ENCODE data around the gene PPTC7. TPM values are rescaled to one million over a fixed set of nuclear protein-coding genes. Genes with fewer than 3 reads are reported as not detected.
A peak's percentile ranks its signal among the peaks of the same experiment; 100 is the strongest.

The PPTC7 gene
- total and polyA plus RNA-seq, 4 donors = 5.6 to 15.7 (median 8.3) TPM

DNA sequence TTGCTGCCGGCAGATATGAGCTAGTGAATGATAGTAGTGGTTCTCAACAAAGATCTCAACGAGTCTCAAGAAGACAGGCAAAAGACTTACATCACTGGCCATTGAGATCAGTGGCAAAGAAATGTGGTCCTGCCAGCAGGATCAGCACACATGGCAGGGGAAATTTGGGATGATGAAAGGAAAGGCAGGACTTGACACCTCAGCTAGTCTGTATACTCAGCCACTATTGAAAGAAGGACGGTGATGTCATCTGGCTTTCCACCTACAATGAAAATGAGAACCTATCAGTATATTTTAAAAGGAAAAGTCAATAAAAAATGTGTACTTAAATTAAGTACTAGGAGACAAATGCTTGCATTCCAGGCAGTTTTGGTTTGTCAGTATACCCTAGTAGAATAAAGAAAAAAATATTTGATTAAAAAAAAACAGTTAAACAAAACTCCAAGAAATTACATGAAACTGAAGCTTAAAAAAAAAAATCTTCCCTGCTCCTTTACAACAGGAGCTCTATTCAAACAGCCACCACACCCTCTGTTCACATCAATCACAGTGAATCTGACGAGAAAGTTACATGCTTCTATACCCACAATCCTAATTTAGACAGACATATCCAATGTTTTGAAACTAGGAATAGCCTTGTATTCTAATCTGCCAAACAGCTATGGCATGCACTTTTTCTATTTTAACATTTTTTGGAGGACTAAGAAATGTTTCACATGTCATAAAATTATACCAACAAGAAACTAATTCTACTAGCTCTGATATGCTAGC, 46.1 kb downstream of the PPTC7 start:
- TF ChIP-seq ZBTB33 (IDR thresholded peaks at IDR 0.05) (no peak), HNF4A (conservative IDR thresholded peaks at IDR 0.05) (no peak), JUND (IDR thresholded peaks at IDR 0.05) (peak in 1 of 2 donors; percentile 56), SP1 (IDR thresholded peaks at IDR 0.05) (peak; percentile 7), EGR1 (IDR thresholded peaks at IDR 0.05; ENCODE audit: low read depth in 2 of 2) (no peak), REST (IDR thresholded peaks at IDR 0.05) (no peak), FOXA1 (IDR thresholded peaks at IDR 0.05) (no peak), FOXA2 (IDR thresholded peaks at IDR 0.05) (no peak), TAF1 (conservative IDR thresholded peaks at IDR 0.05) (no peak), HNF4G (IDR thresholded peaks at IDR 0.05) (no peak), RAD21 (IDR thresholded peaks at IDR 0.05) (no peak), YY1 (IDR thresholded peaks at IDR 0.05) (no peak)
- TF ChIP-seq, protein P1, sequence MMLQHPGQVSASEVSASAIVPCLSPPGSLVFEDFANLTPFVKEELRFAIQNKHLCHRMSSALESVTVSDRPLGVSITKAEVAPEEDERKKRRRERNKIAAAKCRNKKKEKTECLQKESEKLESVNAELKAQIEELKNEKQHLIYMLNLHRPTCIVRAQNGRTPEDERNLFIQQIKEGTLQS (IDR thresholded peaks at IDR 0.05) = peak; percentile 66
- H3K4me1 ChIP-seq (ENCODE audit: control insufficient read depth in 4 of 4, insufficient read depth in 4 of 4, low read length in 3 of 4) = peaks cover 4 to 34% (median 30%) of the 10 kb centered on the region in 4 donors
- 83% methylated on average over 4 of the region's 4 CpGs for WGBS
- H3K27me3 ChIP-seq (ENCODE audit: control insufficient read depth in 4 of 4, insufficient read depth in 4 of 4, low read length in 3 of 4) = no peaks in the 10 kb centered on the region
- peak overlapping the region; percentile 67 to 88 for H3K27ac ChIP-seq (ENCODE audit: low read depth in 1 of 2, low read length in 2 of 2)
- H3K9ac ChIP-seq (ENCODE audit: low read depth in 1 of 2, low read length in 2 of 2) = peak overlapping the region in 1 of 2 donors; percentile 67
- H3K9me3 ChIP-seq (ENCODE audit: control insufficient read depth in 4 of 4, low read length in 3 of 4) = no peaks in the 10 kb centered on the region
- H3K4me3 ChIP-seq (ENCODE audit: low read depth in 1 of 3, low read length in 3 of 3) = no peak overlapping the region
- peaks cover 0 to 4% (median 2%) of the 10 kb centered on the region in 4 donors for H3K36me3 ChIP-seq (ENCODE audit: control insufficient read depth in 4 of 4, insufficient read depth in 3 of 4, low read depth in 1 of 4, low read length in 3 of 4)
- DNase-seq (ENCODE audit: low spot score) = no peak

GRCh38 chr12:110534811-110535210, 48.3 kb downstream of the PPTC7 start:
- Histone ChIP-seq H3K9me3 (ENCODE audit: control insufficient read depth in 4 of 4, low read length in 3 of 4) (no peaks in the 10 kb centered on the region), H3K9ac (ENCODE audit: low read depth in 1 of 2, low read length in 2 of 2) (no peak overlapping the region), H3K4me1 (ENCODE audit: control insufficient read depth in 4 of 4, insufficient read depth in 4 of 4, low read length in 3 of 4) (peaks cover 4 to 40% (median 35%) of the 10 kb centered on the region in 4 donors), H3K4me3 (ENCODE audit: low read depth in 1 of 3, low read length in 3 of 3) (no peak overlapping the region), H3K36me3 (ENCODE audit: control insufficient read depth in 4 of 4, insufficient read depth in 3 of 4, low read depth in 1 of 4, low read length in 3 of 4) (peaks cover 0 to 4% (median 3%) of the 10 kb centered on the region in 4 donors), H3K27ac (ENCODE audit: low read depth in 1 of 2, low read length in 2 of 2) (no peak overlapping the region), H3K27me3 (ENCODE audit: control insufficient read depth in 4 of 4, insufficient read depth in 4 of 4, low read length in 3 of 4) (no peaks in the 10 kb centered on the region)
- WGBS = 88% methylated on average over 6 of the region's 6 CpGs
- DNase-seq (ENCODE audit: low spot score) = no peak
- no peak for TF ChIP-seq RXRA (IDR thresholded peaks at IDR 0.05)
- no peak for TF ChIP-seq YY1 (IDR thresholded peaks at IDR 0.05)
- TF ChIP-seq ZBTB33 (IDR thresholded peaks at IDR 0.05) = no peak
- TF ChIP-seq, protein P2, sequence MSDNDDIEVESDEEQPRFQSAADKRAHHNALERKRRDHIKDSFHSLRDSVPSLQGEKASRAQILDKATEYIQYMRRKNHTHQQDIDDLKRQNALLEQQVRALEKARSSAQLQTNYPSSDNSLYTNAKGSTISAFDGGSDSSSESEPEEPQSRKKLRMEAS (IDR thresholded peaks at IDR 0.05) = no peak
- no peak for TF ChIP-seq HNF4G (IDR thresholded peaks at IDR 0.05)
- TF ChIP-seq, protein P1 (IDR thresholded peaks at IDR 0.05) = no peak
- TF ChIP-seq FOXA2 (IDR thresholded peaks at IDR 0.05) = no peak
- no peak for TF ChIP-seq NR2F2 (IDR thresholded peaks at IDR 0.05)
- no peak for TF ChIP-seq JUND (IDR thresholded peaks at IDR 0.05)
- TF ChIP-seq SP1 (IDR thresholded peaks at IDR 0.05) = no peak
- TF ChIP-seq GABPA (IDR thresholded peaks at IDR 0.05 in 1 of 2, conservative IDR thresholded peaks at IDR 0.05 in 1 of 2) = no peak
- TF ChIP-seq TAF1 (conservative IDR thresholded peaks at IDR 0.05) = no peak
- no peak for TF ChIP-seq CTCF (IDR thresholded peaks at IDR 0.05; ENCODE audit: low read depth, low read length, missing input control)
- TF ChIP-seq HNF4A (conservative IDR thresholded peaks at IDR 0.05) = no peak

Measured in liver (tissue), 9 donors.